COLO829 (cell line): ENCODE measurements around the gene GLG1.
"Not testable (repeated sequence)": the region's sequence is repeated elsewhere in the genome, so short reads cannot be mapped to it uniquely, and the experiment has no call there.

Experiments
- DNase-seq: peaks from one replicate; pipeline ENCODE4 v3.0.0; 2012; ENCODE audit warnings: low spot score

Gene GLG1

DNA sequence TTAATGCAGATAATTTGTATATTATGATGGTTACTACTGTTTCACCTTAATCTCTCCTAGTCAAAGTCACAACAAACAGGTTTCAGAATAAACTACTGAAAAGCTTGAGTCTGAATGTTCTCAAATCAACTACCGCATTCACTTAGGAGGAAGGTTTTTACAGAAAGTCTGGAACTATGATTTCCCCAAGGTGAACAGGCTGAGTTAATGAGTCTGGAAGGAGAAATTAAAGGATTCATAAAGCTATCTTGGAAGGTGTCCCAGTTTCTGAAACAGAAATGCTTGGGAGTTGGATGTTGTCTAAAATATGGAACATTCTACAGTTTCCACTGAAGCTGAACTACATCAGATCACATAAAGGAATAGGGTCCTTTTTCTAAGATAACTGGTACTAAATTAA, 69.2 kb downstream of the GLG1 start:
- not testable (repeated sequence) for DNase-seq

GRCh38 chr16:74534650-74535049, 72.3 kb downstream of the GLG1 start:
- DNase-seq = not testable (repeated sequence)

- no peak for DNase-seq
These were observed 82.0 kb downstream of the GLG1 start for GRCh38 chr16:74524926-74525325.

GRCh38 chr16:74524117-74524516, 82.8 kb downstream of the GLG1 start:
- DNase-seq = no peak

GRCh38 chr16:74523706-74524105, 83.2 kb downstream of the GLG1 start:
- DNase-seq = not testable (repeated sequence)

DNA sequence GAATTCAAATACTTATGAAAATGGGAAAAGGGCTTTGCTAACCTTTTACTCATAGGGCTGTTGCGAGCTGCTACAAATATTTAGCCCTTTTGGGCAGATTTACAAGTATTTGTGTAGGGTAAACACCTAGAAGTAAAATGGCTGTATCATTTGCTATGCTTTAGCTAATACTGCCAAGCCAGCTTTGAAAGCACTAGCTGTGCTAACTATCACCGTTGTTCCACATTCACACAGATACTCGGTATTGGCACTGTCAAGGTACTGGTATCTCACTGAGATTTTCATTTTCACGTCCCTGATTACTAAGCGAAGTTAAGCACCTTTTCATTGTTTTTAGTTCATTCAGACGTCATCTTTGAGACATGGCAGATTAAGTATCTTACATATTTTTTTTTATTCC, 84.8 kb downstream of the GLG1 start:
- no peak for DNase-seq

GRCh38 chr16:74521691-74522090, 85.2 kb downstream of the GLG1 start:
- DNase-seq = no peak

- DNase-seq = not testable (repeated sequence)
These were observed 88.0 kb downstream of the GLG1 start for GRCh38 chr16:74518934-74519333.

- no peak for DNase-seq
These were observed 95.0 kb downstream of the GLG1 start for GRCh38 chr16:74511961-74512360.

DNA sequence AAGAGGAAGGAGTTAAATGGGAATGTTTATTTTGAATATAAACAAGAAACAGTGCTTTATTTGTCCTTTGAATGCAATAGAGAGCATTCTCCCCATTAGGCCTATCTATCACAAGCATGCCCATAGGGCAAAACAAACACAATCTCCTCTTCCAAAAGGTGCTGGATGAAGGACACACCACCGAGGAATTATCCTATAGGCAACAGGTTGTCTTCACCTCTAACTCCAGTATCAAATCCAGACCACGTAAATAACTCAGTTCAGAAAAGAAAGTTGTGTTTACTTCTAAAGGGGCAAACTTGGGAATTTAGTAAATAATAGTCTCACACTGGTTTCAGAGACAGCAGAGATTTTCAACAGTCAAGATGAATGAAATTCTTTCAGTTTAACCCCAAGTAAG, 101.9 kb downstream of the GLG1 start:
- no peak for DNase-seq

DNA sequence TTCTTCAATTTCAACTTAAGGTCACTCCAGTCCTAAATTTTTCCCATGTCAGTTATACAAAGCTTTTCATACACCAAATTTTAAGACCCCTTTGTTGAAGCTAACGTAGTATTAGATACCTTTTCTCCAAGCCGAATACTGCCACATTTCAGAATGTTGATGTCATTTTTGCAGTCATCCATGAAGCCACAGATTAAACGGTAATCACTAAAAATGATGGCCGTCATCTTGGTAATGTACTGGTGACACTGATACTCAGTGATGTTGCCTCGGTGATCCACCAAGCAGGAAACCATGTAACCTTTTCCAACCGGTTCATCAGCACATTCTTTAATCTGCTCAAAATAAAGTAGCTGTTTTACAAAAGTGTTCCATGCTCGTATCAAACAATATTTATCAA, 103.5 kb downstream of the GLG1 start:
- no peak for DNase-seq

DNA sequence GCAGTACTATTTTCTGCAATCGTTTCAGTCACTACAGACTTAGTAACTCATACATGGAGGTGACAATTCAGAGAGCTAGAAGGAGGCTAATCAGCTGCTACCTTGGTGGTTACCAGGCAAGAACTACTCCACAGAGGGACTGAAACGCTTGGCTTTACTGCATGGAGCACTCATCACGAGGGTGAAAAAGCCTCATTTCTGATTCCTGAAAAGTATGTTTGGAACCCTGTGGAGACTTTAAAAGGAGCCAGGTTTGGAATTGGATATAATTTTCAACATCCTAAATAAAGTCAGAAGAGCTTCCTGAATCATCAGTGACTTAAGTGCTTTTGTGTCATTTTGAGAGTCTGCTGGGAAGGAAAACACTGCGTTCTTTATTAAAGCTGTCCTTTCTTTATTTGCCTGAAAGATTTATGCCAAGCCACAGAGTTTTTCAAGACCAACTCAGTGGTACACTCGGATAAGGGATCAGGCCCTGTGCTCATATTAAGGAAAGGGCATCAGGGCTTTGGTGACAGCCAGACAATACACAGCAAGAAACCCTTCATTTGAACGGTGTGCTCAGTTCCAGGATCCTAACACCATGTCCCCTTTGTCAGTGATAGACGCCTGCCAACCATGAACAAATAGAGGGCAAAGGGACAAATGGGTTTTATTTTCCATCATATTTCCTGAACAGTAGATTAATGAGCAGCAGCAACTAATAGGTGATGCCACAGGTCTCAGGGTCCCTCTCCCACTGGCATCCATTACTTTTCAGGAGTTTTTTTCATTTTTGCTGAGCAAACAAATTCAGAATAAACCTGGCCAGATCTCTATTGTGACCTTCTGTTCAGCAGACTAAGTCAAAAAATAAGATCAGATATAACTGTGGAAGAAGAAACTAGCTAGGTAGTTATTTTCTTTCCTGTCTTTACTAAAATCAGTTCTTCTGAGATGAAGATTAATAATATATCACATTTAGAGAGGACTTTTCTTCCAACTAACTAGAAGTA, 105.1 kb downstream of the GLG1 start:
- peak; percentile 63 for DNase-seq

- no peak for DNase-seq
These were observed 106.0 kb downstream of the GLG1 start for GRCh38 chr16:74500907-74501306.

DNA sequence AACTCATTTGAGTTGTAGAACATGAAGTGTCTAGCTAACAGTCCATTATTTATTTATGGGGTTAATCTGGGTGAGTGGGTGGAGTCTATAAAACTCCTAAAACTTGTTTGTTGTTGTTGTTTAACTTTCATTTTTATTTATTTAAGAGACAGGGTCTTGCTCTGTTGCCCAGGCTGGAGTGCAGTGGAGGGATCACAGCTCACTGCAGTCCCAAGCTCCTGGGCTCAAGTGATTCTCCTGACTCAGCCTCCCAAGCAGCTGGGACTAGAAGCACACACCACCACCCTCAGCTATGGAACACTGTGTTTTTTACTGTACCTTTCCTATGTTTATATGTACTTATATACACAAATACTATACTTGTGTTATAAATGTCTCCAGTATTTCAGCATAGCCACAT, 107.8 kb downstream of the GLG1 start:
- no peak for DNase-seq

DNA sequence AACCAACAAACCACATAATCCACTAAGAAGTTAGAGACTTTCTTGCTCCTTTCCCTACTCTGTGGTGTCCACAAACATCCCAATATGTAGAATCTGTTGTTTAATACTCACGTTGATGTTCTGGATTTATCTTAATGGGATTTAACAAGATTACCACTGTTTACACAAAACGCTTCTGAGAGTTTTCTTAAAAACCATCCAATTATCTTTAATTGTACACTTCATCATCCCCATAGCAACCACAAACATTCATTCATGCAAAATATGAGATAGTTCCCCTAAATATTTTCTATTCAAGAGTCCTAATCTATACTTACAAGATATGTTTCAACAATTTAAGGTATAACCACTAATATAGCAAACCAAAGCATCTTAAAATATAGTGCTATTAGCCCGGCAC, 109.2 kb downstream of the GLG1 start:
- DNase-seq = no peak

DNA sequence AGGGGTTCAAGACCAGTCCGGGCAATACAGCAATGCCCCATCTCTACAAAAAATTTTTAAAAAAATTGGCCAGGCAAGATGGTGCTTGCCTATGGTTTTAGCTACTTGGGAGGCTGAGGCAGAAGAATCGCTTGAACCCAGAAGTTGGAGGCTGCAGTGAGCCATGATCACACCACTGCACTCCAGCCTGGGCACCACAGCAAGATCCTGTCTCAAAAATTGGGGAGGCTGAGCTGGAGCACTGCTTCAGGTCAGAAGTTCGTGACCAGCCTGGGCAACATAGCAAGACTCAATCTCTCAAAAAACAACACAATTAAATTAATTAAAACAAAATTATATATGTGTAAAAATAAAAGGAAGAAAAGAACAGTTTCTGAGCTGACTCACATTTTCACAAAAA, 110.9 kb downstream of the GLG1 start:
- no peak for DNase-seq

- DNase-seq = no peak
These were observed 113.9 kb downstream of the GLG1 start for GRCh38 chr16:74492976-74493375.

GRCh38 chr16:74487634-74488495, 119.0 kb downstream of the GLG1 start:
- DNase-seq = no peak

- no peak for DNase-seq
These were observed 121.0 kb downstream of the GLG1 start for GRCh38 chr16:74485916-74486315.

DNA sequence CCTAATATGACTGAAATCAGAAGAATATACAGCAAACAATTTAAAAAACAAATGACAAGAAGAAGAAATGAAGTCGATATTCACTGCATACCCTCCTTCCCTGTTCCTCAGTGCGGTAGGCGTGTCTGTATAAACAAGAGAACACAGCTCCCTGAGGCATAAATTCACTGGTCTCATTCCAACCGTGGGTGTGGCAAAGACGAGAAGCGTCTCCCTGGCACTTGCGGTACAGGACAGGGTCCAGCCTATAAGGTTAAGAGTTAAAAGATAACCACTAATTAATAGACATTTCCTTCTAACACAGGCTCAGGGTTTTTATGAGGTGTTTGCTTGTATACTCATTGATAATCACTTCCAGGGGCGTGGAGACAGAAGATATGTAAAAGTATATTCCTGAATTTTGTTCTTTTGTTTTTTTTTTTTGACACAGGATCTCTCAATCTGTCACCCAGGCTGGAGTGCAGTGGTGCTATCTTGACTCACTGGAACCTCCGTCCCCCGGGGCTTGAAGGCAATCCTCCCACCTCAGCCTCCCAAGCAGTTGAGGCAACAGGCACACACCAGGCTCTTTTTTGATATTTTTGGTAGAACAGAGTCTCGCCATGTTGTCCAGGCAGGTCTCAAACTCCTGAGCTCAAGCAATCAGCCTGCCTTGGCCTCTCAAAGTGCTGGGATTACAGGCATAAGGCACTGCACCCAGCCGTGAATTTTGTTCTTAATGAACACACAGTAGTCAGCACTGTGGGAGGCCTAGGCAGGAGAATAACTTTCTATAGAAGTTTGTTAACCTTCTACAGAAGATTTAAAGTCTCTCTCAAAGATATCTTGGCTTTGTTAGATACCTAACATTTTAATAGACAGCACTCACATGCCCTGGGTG, 126.5 kb downstream of the GLG1 start:
- DNase-seq = peak; percentile 45

DNA sequence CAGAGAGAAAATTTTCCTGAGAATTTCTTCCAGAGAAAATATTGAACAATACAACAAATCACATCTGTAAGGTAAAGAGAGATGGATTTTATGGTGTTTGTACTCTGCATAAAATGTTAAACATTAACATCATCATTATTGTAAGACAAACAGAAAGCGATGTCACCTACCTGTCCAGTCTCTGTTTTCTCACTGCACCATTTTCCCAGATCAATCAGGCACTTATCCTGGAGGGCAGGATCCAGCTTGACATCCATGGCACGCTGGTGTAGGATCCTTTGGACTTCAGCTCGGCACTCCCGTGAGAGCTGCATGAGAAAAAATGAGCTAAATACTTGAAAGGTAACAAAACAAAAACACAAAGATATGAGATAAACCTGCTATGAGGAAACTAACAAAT, 129.7 kb downstream of the GLG1 start:
- no peak for DNase-seq

DNA sequence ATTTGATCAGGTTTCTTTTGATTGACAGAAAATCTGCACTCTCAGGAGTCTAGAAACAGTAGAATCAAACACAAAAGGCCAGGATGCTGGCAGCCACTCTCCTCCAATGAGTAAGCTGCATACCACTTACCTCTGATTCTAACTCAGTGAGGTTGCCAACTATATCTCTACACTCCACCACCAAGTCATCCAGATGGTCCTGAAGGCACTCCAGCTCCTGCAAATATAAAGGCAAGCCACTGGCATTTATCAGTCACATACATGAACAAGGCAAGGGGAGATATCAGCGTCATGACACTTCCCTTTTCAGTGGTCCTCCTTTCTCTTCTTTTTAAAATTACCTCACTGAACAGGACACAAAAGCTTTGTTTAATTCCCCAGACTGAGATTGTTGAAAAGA, 132.5 kb downstream of the GLG1 start:
- no peak for DNase-seq
